LoVo (cell line): Measurements from ENCODE around the gene RGP1.

Experiments used
- DNase-seq: peaks from one replicate; pipeline ENCODE4 v3.0.0-alpha.2; 2016; ENCODE audit warnings: low spot score

The RGP1 gene

GRCh38 chr9:35748858-35749514, at the start of gene RGP1, which contains the start of gene GBA2:
TSS of gene RGP1 (plus strand) at chr9:35749287. CDS start at chr9:35749756, 469 bp downstream.
TSS of gene GBA2 (minus strand) at chr9:35749228. CDS start at chr9:35748704, 524 bp downstream.
- DNase-seq = peak; percentile 84

- no peak for DNase-seq
Measured at GRCh38 chr9:35700031-35700430, 49.1 kb upstream of the RGP1 start.

GRCh38 chr9:35700942-35701341, 48.1 kb upstream of the RGP1 start:
- DNase-seq = no peak

GRCh38 chr9:35702696-35703095, 46.4 kb upstream of the RGP1 start:
- DNase-seq = no peak

GRCh38 chr9:35703906-35704672, 45.0 kb upstream of the RGP1 start:
- no peak for DNase-seq

GRCh38 chr9:35705372-35705771, 43.7 kb upstream of the RGP1 start:
- DNase-seq = no peak

GRCh38 chr9:35705836-35706430, 43.2 kb upstream of the RGP1 start:
- DNase-seq = no peak

- DNase-seq = no peak
Measured at GRCh38 chr9:35706951-35707350, 42.1 kb upstream of the RGP1 start.

GRCh38 chr9:35708146-35708545, 40.9 kb upstream of the RGP1 start:
- no peak for DNase-seq

- no peak for DNase-seq
Measured at GRCh38 chr9:35710818-35711500, 38.1 kb upstream of the RGP1 start.

- no peak for DNase-seq
Measured at GRCh38 chr9:35711501-35712428, 37.3 kb upstream of the RGP1 start.

GRCh38 chr9:35712762-35713400, 36.2 kb upstream of the RGP1 start:
- DNase-seq = no peak

- DNase-seq = no peak
Measured at GRCh38 chr9:35713578-35713977, 35.5 kb upstream of the RGP1 start.

GRCh38 chr9:35714123-35714522, 35.0 kb upstream of the RGP1 start:
- no peak for DNase-seq

GRCh38 chr9:35714579-35715252, 34.4 kb upstream of the RGP1 start:
- DNase-seq = no peak

GRCh38 chr9:35716230-35716629, 32.9 kb upstream of the RGP1 start:
- DNase-seq = no peak

- no peak for DNase-seq
Measured at GRCh38 chr9:35717132-35717870, 31.8 kb upstream of the RGP1 start.

GRCh38 chr9:35718721-35719511, 30.2 kb upstream of the RGP1 start:
- DNase-seq = no peak

- DNase-seq = no peak
Measured at GRCh38 chr9:35719546-35719945, 29.5 kb upstream of the RGP1 start.
